K562 (cell line): Measurements from ENCODE around the gene C1QTNF5. TPM values are rescaled to one million over a fixed set of nuclear protein-coding genes. Genes with fewer than 3 reads are reported as not detected.

Experiments used
- ATAC-seq: fragments of 200-7000 bp; cut with Tn5 transposase; 3 replicates; pipeline ENCODE4 v1.9.1; 2020; ENCODE audit warnings: moderate library complexity
- BruUV-seq: library from RNA; stranded (reverse); fragments of 400-500 nt; replicated peaks from 2 replicates; lab custom pipeline; 2021; lab: Mats Ljungman, UMichigan
- CTCF ChIA-PET: fragments of 300-600 bp; formaldehyde crosslinking; extraction: SDS; loops from one replicate; lab custom pipeline; 2021; ENCODE audit warnings: low intra/inter-chr PET ratio; lab: Yijun Ruan, JAX
- POLR2A ChIA-PET: fragments of 300-600, 350-650 bp; sonication (Branson Sonifier 250); formaldehyde crosslinking; extraction: SDS; loops from one replicate; lab custom pipeline; 2021; ENCODE audit warnings: antibody characterized with exemption, inconsistent platforms; lab: Yijun Ruan, JAX
- DNase-seq, 4 experiments: peaks; one replicate each; pipeline versions ENCODE4 v3.0.0 to v3.0.0-alpha.2; 2011 to 2018; ENCODE audit warnings: low spot score in 3 of 4, mixed read lengths in 3 of 4; ENCODE audit errors: extremely low read depth in 1 of 4
- FAIRE-seq: peaks from 2 replicates; lab custom pipeline; 2011; peaks lifted over from hg19 to GRCh38; lab: Jason Lieb, UNC
- H2AFZ ChIP-seq: 2 replicates; pipeline ENCODE4 v1.6.0; 2011; ENCODE audit warnings: low read depth, low read length, control low read depth, inconsistent platforms
- H3K27ac ChIP-seq: fragments of 200-600 bp; 3 replicates; pipeline ENCODE4 v1.8.0; 2011; ENCODE audit warnings: low read depth, mild to moderate bottlenecking, control low read depth, inconsistent platforms, low read length, moderate library complexity, mixed read lengths; ENCODE audit errors: extremely low read depth
- H3K27me3 ChIP-seq, 2 experiments: fragments of 300-600 bp in 1 of 2; 2 replicates in 1 of 2; 3 replicates in 1 of 2; pipeline versions ENCODE4 v1.6.0 to v1.8.0; 2011; ENCODE audit warnings: inconsistent platforms in 2 of 2, low read length in 2 of 2, mild to moderate bottlenecking in 1 of 2, mixed read lengths in 1 of 2, moderate library complexity in 1 of 2; ENCODE audit not compliant: control insufficient read depth in 2 of 2, insufficient read depth in 2 of 2
- H3K36me3 ChIP-seq: fragments of 300-600 bp; 3 replicates; pipeline ENCODE4 v1.8.0; 2011; ENCODE audit warnings: mild to moderate bottlenecking, low read length, inconsistent platforms; ENCODE audit not compliant: control insufficient read depth, insufficient read depth
- H3K4me1 ChIP-seq, 2 experiments: fragments of 200-600 bp in 1 of 2; replicated peaks in 1 of 2; 2 replicates in 1 of 2; 3 replicates in 1 of 2; pipeline versions ENCODE4 v1.5.1 to v1.8.0; 2011; ENCODE audit warnings: inconsistent platforms in 2 of 2, low read length in 2 of 2, mild to moderate bottlenecking in 1 of 2, mixed read lengths in 1 of 2, moderate library complexity in 1 of 2; ENCODE audit not compliant: control insufficient read depth in 2 of 2, insufficient read depth in 2 of 2
- H3K4me2 ChIP-seq: 2 replicates; pipeline ENCODE4 v1.6.1; 2011; ENCODE audit warnings: low read length, control low read depth, inconsistent platforms, mixed read lengths; ENCODE audit not compliant: insufficient read depth
- H3K4me3 ChIP-seq: fragments of 200-600 bp; sonication (generic), shearing (Covaris generic); 2 replicates; pipeline ENCODE4 v1.5.1; 2016; ENCODE audit warnings: control low read depth, inconsistent platforms
- H3K79me2 ChIP-seq: fragments of 200-600 bp; 3 replicates; pipeline ENCODE4 v1.8.0; 2011; ENCODE audit warnings: low read length, inconsistent platforms; ENCODE audit not compliant: control insufficient read depth, insufficient read depth
- H3K9ac ChIP-seq, 2 experiments: 2 replicates each; pipeline versions ENCODE4 v1.6.0 to v1.6.1; 2011; ENCODE audit warnings: low read depth in 2 of 2, low read length in 2 of 2, control low read depth in 1 of 2, inconsistent platforms in 1 of 2, mild to moderate bottlenecking in 1 of 2, mixed read lengths in 1 of 2; ENCODE audit not compliant: insufficient read depth in 1 of 2
- H3K9me1 ChIP-seq: one replicate; pipeline ENCODE4 v1.6.0; 2011; ENCODE audit warnings: inconsistent platforms, mild to moderate bottlenecking, low read length, moderate library complexity; ENCODE audit not compliant: control insufficient read depth, insufficient read depth
- H3K9me3 ChIP-seq: replicated peaks from 2 replicates; pipeline ENCODE4 v1.5.1; 2011; ENCODE audit warnings: low read depth, low read length, inconsistent platforms; ENCODE audit not compliant: control insufficient read depth, insufficient read depth
- H4K20me1 ChIP-seq: replicated peaks from 2 replicates; pipeline ENCODE4 v1.6.1; 2011; ENCODE audit warnings: low read length, inconsistent platforms, mixed read lengths; ENCODE audit not compliant: control insufficient read depth, insufficient read depth
- CEBPG ChIP-seq, 3 experiments: fragments of 200-800 bp in 1 of 3; sonication (Bioruptor generic) in 1 of 3; sonication (generic) in 1 of 3; formaldehyde crosslinking in 1 of 3; IDR thresholded peaks in 2 of 3; conservative IDR thresholded peaks in 1 of 3; 2 replicates each; pipeline versions ENCODE4 v1.6.1 to v1.8.0; 2016 to 2022; ENCODE audit warnings: missing compliant biosample characterization in 2 of 3, missing genetic modification characterization in 2 of 3, mild to moderate bottlenecking in 1 of 3, missing genetic modification reagents in 1 of 3
- E2F6 ChIP-seq, 2 experiments: IDR thresholded peaks; 2 replicates each; pipeline ENCODE4 v1.6.1; 2011; ENCODE audit warnings: borderline replicate concordance in 1 of 2, control low read depth in 1 of 2, low read depth in 1 of 2, low read length in 1 of 2, mild to moderate bottlenecking in 1 of 2, mixed read lengths in 1 of 2, moderate library complexity in 1 of 2; ENCODE audit not compliant: insufficient read depth in 1 of 2, insufficient read length in 1 of 2, poor library complexity in 1 of 2, severe bottlenecking in 1 of 2; ENCODE audit errors: extremely low read depth in 1 of 2
- GTF2E2 ChIP-seq: fragments of 200-800 bp; sonication (Bioruptor generic); IDR thresholded peaks from 2 replicates; pipeline ENCODE4 v1.6.1; 2016; ENCODE audit warnings: missing genetic modification characterization, missing compliant biosample characterization
- PCBP1 ChIP-seq: fragments of 200-400 bp; formaldehyde crosslinking; IDR thresholded peaks from 2 replicates; pipeline ENCODE4 v1.6.1; 2018; ENCODE audit warnings: mild to moderate bottlenecking, low read depth, low read length; ENCODE audit not compliant: poor library complexity, severe bottlenecking
- POLR2H ChIP-seq: IDR thresholded peaks from 2 replicates; pipeline ENCODE4 v1.6.1; 2016; ENCODE audit warnings: missing genetic modification characterization, low read depth, mild to moderate bottlenecking, control low read depth, missing compliant biosample characterization, moderate library complexity
- SAFB2 ChIP-seq: fragments of 200-400 bp; formaldehyde crosslinking; IDR thresholded peaks from 2 replicates; pipeline ENCODE4 v1.6.1; 2018; ENCODE audit warnings: borderline replicate concordance, low read length, low read depth, moderate library complexity; ENCODE audit not compliant: severe bottlenecking
- SPI1 ChIP-seq: IDR thresholded peaks from 2 replicates; pipeline ENCODE4 v1.6.1; 2011; ENCODE audit warnings: low read depth, low read length, control low read depth, borderline replicate concordance
- UBTF ChIP-seq, 2 experiments: IDR thresholded peaks; 2 replicates each; pipeline ENCODE4 v1.6.1; 2012; ENCODE audit warnings: improper control_type of control experiment in 2 of 2, low read depth in 2 of 2, low read length in 2 of 2, borderline replicate concordance in 1 of 2
- ZNF212 ChIP-seq: fragments of 450-650 bp; formaldehyde crosslinking; IDR thresholded peaks from 2 replicates; pipeline ENCODE4 v1.4.0; 2020; ENCODE audit warnings: mild to moderate bottlenecking
- ZNF609 ChIP-seq: sonication (generic); formaldehyde crosslinking; IDR thresholded peaks from 2 replicates; pipeline ENCODE4 v1.8.1; 2023; ENCODE audit warnings: missing genetic modification reagents, mild to moderate bottlenecking, borderline replicate concordance
- ZNF780A ChIP-seq: fragments of 250-450 bp; sonication (Bioruptor Pico); IDR thresholded peaks from 2 replicates; pipeline ENCODE4 v1.5.0; 2021; ENCODE audit warnings: mild to moderate bottlenecking
- WGBS: fragments of 100-300 bp; shearing (Covaris generic); methylation state at CpG from one replicate; pipeline ENCODE4 v1.1.6; 2016; ENCODE audit warnings: low coverage, mixed read lengths; ENCODE audit not compliant: insufficient coverage; ENCODE audit errors: missing lambda C conversion rate; 5-methylcytosine and 5-hydroxymethylcytosine counted together
- in situ Hi-C: fragments of 300-500 bp; cut with MboI; formaldehyde crosslinking; loops from 4 replicates; pipeline ENCODE4 v1.15.0; 2018; ENCODE audit warnings: inconsistent platforms, mixed read lengths
- intact Hi-C: fragments of 100-400 bp; cut with micrococcal nuclease; formaldehyde crosslinking; loops from 2 replicates; pipeline ENCODE4 v1.14.2; 2022
- polyA plus RNA-seq, 8 experiments: library from polyadenylated mRNA; depleted of rRNA in 4 of 8; stranded (reverse) in 5 of 8; unstranded in 3 of 8; fragments of >200 nt; fragmentation: Nextera tagmentation in 2 of 8; fragmentation: Illumina TruSeq in 1 of 8; extraction: Ambion mirVana in 2 of 8; extraction: Trizol in 1 of 8; gene quantifications; 2 replicates each; pipeline versions ENCODE4 v1.2.1 to v1.2.3, GENCODE V29; 2011 to 2014; ENCODE audit warnings: inconsistent platforms in 1 of 8, missing spikeins in 1 of 8
- total RNA-seq, 7 experiments: library from RNA; depleted of rRNA in 6 of 7; stranded (reverse); fragments of >200 nt in 6 of 7; fragmentation: Illumina TruSeq in 2 of 7; extraction: Trizol in 2 of 7; gene quantifications; 2 replicates each; pipeline versions ENCODE4 v1.2.1 to v1.2.3, GENCODE V29; 2011 to 2021; ENCODE audit warnings: low replicate concordance in 1 of 7

The C1QTNF5 gene
- total and polyA plus RNA-seq, 9 of the 15 experiments (the other 6 are each of a cell fraction or from before 2014, with no cell fraction given), result 0.07 to 0.76 (median 0.24) TPM; not detected in 1

- Histone ChIP-seq H3K4me1 (peaks cover 39 to 52% of the 10 kb centered on the region in 2 experiments), H3K4me3 (no peak overlapping the region), H3K9me1 (no peaks in the 10 kb centered on the region), H3K36me3 (no peaks in the 10 kb centered on the region), H4K20me1 (no peaks in the 10 kb centered on the region), H2AFZ (peak overlapping the region; percentile 63), H3K79me2 (peaks cover 9% of the 10 kb centered on the region; the same call in 2 of the 3 replicates), H3K9me3 (no peaks in the 10 kb centered on the region), H3K27ac (peak overlapping the region; percentile 16), H3K4me2 (peak overlapping the region; percentile 87), H3K27me3 (no peaks in the 10 kb centered on the region; a peak in 1 of 5 replicates), H3K9ac (0 out of 4 replicates have a peak overlapping the region, but pooled peaks of 1 of the 2 experiments have one; percentile 10)
- ATAC-seq, result no peak
- intact Hi-C loops (loop anchor here (2.0 to 5.0 kb wide), 3 partner anchors 52 to 395 kb away; partner anchors contain the start of gene BCL9L), in situ Hi-C loops (no loop called here)
- BruUV-seq, result no TSS peak
- WGBS, result 68% methylated on average over 6 of the region's 6 CpGs
- no peak for FAIRE-seq
- peak in 1 of 4 experiments; percentile 29 for DNase-seq
- POLR2A ChIA-PET, result interaction anchor here (0.7 to 2.6 kb wide), 5 partner anchors 15 to 228 kb away, joined by 3 to 14 read pairs (median 4); partner anchors contain the start of gene MFRP
- CTCF ChIA-PET, result interaction anchor here (0.5 to 0.7 kb wide), 2 partner anchors 221 to 660 kb away, joined by 3 to 5 read pairs; partner anchors contain the start of gene DPAGT1
- no peak for TF ChIP-seq ZNF212 (CRISPR knock-in tag)
- no peak for TF ChIP-seq GTF2E2 (tag)
- peak; percentile 73 for TF ChIP-seq SPI1
- no peak for TF ChIP-seq E2F6 (IDR thresholded peaks at IDR 0.05; ENCODE audit: borderline replicate concordance in 1 of 2, extremely low read depth in 1 of 2, insufficient read depth in 1 of 2, insufficient read length in 1 of 2, low read depth in 1 of 2, low read length in 1 of 2, poor library complexity in 1 of 2, severe bottlenecking in 1 of 2)
- TF ChIP-seq ZNF780A (CRISPR knock-in tag), result no peak
- no peak for TF ChIP-seq SAFB2
- no peak for TF ChIP-seq ZNF609 (CRISPR knock-in tag)
- TF ChIP-seq PCBP1, result no peak
- no peak for TF ChIP-seq CEBPG (CRISPR knock-in tag; IDR thresholded peaks at IDR 0.05)
- TF ChIP-seq CEBPG (tag; conservative IDR thresholded peaks at IDR 0.05 in 1 of 2, IDR thresholded peaks at IDR 0.05 in 1 of 2), result peak; percentile 17 to 30; a peak in 1 of 4 replicates
- no peak for TF ChIP-seq POLR2H (tag)
- no peak for TF ChIP-seq UBTF (IDR thresholded peaks at IDR 0.05; ENCODE audit: borderline replicate concordance in 1 of 2, low read depth in 2 of 2, low read length in 2 of 2)
These were observed 18.3 kb downstream of the C1QTNF5 start for GRCh38 chr11:119322360-119322739.
